ENCODE results near the gene OPALIN.

Gene OPALIN

DNA sequence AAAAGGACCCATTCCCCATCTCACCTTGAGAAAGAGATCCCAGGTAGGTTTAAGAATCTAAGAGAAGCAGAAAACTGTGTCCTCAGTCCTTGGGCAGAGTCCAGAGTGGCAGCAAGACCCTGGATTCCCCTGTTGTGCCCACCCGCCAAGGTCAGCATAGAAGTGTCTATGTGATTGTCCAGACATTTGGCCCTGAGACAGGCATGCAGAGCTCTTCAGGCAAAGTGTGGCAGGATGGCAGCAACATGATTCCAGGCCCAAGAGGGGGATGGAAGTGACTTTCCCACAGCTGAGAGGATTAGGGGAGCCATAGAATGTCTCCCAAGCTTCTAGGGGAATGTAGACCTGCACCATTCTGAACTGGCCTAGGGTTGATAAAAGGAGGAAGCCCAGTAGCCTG lies 39.1 kb upstream of the OPALIN start:
- Histone ChIP-seq H3K4me2 (ENCODE audit: low read depth, low read length, poor library complexity, severe bottlenecking) (no peak overlapping the region), H3K4me3 (ENCODE audit: insufficient read depth, low read length, poor library complexity, severe bottlenecking) (no peak overlapping the region), H3K9me3 (ENCODE audit: insufficient read depth, low read length) (no peaks in the 10 kb centered on the region), H3K9me2 (replicated peaks; ENCODE audit: insufficient read depth, low read length) (no peaks in the 10 kb centered on the region), H3K27ac (ENCODE audit: low read depth, low read length) (no peak overlapping the region), H3K79me2 (ENCODE audit: insufficient read depth, low read length) (no peaks in the 10 kb centered on the region), H3K27me3 (ENCODE audit: low read length) (no peaks in the 10 kb centered on the region), H3K36me3 (ENCODE audit: low read length) (no peaks in the 10 kb centered on the region), H3K9ac (ENCODE audit: low read length) (no peak overlapping the region), H3F3A (ENCODE audit: insufficient read depth) (no peaks in the 10 kb centered on the region), H4K20me1 (ENCODE audit: low read depth, low read length) (no peaks in the 10 kb centered on the region), H2AFZ (ENCODE audit: low read depth, low read length, severe bottlenecking) (no peak overlapping the region)
- TF ChIP-seq, protein P1, sequence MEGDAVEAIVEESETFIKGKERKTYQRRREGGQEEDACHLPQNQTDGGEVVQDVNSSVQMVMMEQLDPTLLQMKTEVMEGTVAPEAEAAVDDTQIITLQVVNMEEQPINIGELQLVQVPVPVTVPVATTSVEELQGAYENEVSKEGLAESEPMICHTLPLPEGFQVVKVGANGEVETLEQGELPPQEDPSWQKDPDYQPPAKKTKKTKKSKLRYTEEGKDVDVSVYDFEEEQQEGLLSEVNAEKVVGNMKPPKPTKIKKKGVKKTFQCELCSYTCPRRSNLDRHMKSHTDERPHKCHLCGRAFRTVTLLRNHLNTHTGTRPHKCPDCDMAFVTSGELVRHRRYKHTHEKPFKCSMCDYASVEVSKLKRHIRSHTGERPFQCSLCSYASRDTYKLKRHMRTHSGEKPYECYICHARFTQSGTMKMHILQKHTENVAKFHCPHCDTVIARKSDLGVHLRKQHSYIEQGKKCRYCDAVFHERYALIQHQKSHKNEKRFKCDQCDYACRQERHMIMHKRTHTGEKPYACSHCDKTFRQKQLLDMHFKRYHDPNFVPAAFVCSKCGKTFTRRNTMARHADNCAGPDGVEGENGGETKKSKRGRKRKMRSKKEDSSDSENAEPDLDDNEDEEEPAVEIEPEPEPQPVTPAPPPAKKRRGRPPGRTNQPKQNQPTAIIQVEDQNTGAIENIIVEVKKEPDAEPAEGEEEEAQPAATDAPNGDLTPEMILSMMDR (IDR thresholded peaks at IDR 0.05; ENCODE audit: insufficient read depth, low read length, poor library complexity, severe bottlenecking), result no peak
- TF ChIP-seq EZH2phosphoT487 (conservative IDR thresholded peaks at IDR 0.05; ENCODE audit: low read length), result no peak

DNA sequence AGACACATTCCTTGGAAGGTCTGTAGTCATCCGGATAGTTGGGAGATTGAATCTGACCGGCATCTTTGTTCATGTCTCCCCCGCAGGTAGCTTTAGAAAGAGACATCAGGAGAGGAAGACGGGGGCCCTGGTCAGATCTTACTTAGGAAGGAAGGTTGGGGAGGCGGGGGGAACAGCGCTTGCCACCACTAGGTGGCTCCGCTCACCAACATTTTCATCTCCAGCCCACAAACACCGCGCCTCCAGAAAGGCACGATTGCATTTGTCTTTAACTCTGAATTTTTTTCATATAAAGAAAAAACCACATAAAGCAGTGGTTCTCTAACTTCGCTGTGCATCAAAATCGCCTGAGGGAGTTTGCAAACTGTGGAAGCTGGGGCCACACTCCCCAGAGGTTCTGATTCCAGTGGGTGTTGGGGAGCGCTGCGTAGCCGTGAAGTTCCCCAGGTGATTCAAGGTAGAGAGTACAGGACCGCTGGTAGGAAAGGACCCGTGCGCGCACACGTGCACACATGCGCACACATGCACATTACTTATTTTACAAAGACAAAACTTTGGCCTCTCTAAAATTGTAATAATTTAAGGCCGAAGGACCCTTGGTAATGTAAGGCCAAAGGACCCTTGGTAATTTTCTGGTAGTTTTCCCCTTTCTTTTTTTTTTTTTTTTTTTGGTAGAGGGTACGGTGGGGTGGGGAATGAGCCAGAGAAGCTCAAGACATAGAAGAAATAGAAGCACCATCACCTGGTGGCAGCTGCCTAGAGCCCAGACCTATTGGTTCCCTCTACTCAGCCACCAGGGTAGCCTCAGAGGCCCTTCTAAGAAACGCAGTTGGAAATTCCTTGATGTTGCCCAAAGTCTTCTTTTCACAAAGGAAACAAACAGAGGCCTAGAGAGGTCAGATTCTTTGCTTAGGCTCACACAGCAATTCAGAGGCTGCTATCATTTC lies 37.4 kb upstream of the OPALIN start:
- no peak overlapping the region for H2AFZ ChIP-seq (ENCODE audit: low read depth, low read length, severe bottlenecking)
- no peaks in the 10 kb centered on the region for H4K20me1 ChIP-seq (ENCODE audit: low read depth, low read length)
- H3F3A ChIP-seq (ENCODE audit: insufficient read depth), result no peaks in the 10 kb centered on the region
- no peak overlapping the region for H3K9ac ChIP-seq (ENCODE audit: low read length)
- no peaks in the 10 kb centered on the region for H3K27me3 ChIP-seq (ENCODE audit: low read length)
- no peaks in the 10 kb centered on the region for H3K36me3 ChIP-seq (ENCODE audit: low read length)
- no peaks in the 10 kb centered on the region for H3K9me2 ChIP-seq (replicated peaks; ENCODE audit: insufficient read depth, low read length)
- H3K27ac ChIP-seq (ENCODE audit: low read depth, low read length), result no peak overlapping the region
- TF ChIP-seq EZH2phosphoT487 (conservative IDR thresholded peaks at IDR 0.05; ENCODE audit: low read length), result no peak
- TF ChIP-seq, protein P1 (IDR thresholded peaks at IDR 0.05; ENCODE audit: insufficient read depth, low read length, poor library complexity, severe bottlenecking), result peak; percentile 87
- no peaks in the 10 kb centered on the region for H3K9me3 ChIP-seq (ENCODE audit: insufficient read depth, low read length)
- no peaks in the 10 kb centered on the region for H3K79me2 ChIP-seq (ENCODE audit: insufficient read depth, low read length)
- H3K4me3 ChIP-seq (ENCODE audit: insufficient read depth, low read length, poor library complexity, severe bottlenecking), result no peak overlapping the region
- H3K4me2 ChIP-seq (ENCODE audit: low read depth, low read length, poor library complexity, severe bottlenecking), result no peak overlapping the region

DNA sequence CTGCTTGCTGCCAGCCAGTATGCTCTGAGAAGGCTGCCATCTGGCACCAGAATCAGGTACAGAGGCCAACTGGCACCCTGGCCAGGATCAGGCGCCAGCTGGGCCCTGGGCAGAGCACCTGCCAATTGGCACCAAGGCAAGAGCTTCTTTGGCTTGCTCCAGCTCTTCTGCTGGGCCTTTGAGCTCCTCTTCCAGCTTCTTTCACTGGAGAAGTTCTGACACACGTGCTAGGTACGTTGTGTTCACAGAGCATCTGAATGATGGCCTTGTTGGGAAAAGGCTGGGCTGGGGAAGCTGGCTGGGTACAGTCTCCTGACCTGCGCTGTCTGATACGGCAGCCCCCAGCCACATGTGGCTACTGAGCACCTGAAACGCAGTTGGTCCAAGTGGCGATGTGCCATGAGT lies 31.7 kb upstream of the OPALIN start:
- no peak overlapping the region for H3K4me3 ChIP-seq (ENCODE audit: insufficient read depth, low read length, poor library complexity, severe bottlenecking)
- no peaks in the 10 kb centered on the region for H3K27me3 ChIP-seq (ENCODE audit: low read length)
- no peaks in the 10 kb centered on the region for H3K9me2 ChIP-seq (replicated peaks; ENCODE audit: insufficient read depth, low read length)
- H3K9me3 ChIP-seq (ENCODE audit: insufficient read depth, low read length), result no peaks in the 10 kb centered on the region
- H4K20me1 ChIP-seq (ENCODE audit: low read depth, low read length), result no peaks in the 10 kb centered on the region
- no peaks in the 10 kb centered on the region for H3K79me2 ChIP-seq (ENCODE audit: insufficient read depth, low read length)
- H3K36me3 ChIP-seq (ENCODE audit: low read length), result no peaks in the 10 kb centered on the region
- H2AFZ ChIP-seq (ENCODE audit: low read depth, low read length, severe bottlenecking), result no peak overlapping the region
- no peak overlapping the region for H3K27ac ChIP-seq (ENCODE audit: low read depth, low read length)
- TF ChIP-seq EZH2phosphoT487 (conservative IDR thresholded peaks at IDR 0.05; ENCODE audit: low read length), result no peak
- TF ChIP-seq, protein P1 (IDR thresholded peaks at IDR 0.05; ENCODE audit: insufficient read depth, low read length, poor library complexity, severe bottlenecking), result no peak
- H3K4me2 ChIP-seq (ENCODE audit: low read depth, low read length, poor library complexity, severe bottlenecking), result no peak overlapping the region
- no peaks in the 10 kb centered on the region for H3F3A ChIP-seq (ENCODE audit: insufficient read depth)
- no peak overlapping the region for H3K9ac ChIP-seq (ENCODE audit: low read length)

Data from SU-DHL-6 (cell line).